Measurements from ENCODE around the gene NFATC2IP.

- TF ChIP-seq CTCF (conservative IDR thresholded peaks at IDR 0.05) (no peak), ZFX (IDR thresholded peaks at IDR 0.05) (no peak)
Measured at GRCh38 chr16:28984619-28985135, 33.9 kb downstream of the NFATC2IP start, which contains the start of gene LAT.

All from C4-2B (cell line).